K562 (cell line): ENCODE data around the gene POMT1. TPM values are rescaled to one million over a fixed set of nuclear protein-coding genes. Genes with fewer than 3 reads are reported as not detected.
A peak's percentile ranks its signal among the peaks of the same experiment; 100 is the strongest.
"Not testable (repeated sequence)": the region's sequence is repeated elsewhere in the genome, so short reads cannot be mapped to it uniquely, and the experiment has no call there.

ENCODE experiments used
- ATAC-seq: fragments of 200-7000 bp; cut with Tn5 transposase; 3 replicates; pipeline ENCODE4 v1.9.1; 2020; ENCODE audit warnings: moderate library complexity
- BruUV-seq: library from RNA; stranded (reverse); fragments of 400-500 nt; replicated peaks from 2 replicates; lab custom pipeline; 2021; lab: Mats Ljungman, UMichigan
- CTCF ChIA-PET: fragments of 300-600 bp; formaldehyde crosslinking; extraction: SDS; loops from one replicate; lab custom pipeline; 2021; ENCODE audit warnings: low intra/inter-chr PET ratio; lab: Yijun Ruan, JAX
- POLR2A ChIA-PET: fragments of 300-600, 350-650 bp; sonication (Branson Sonifier 250); formaldehyde crosslinking; extraction: SDS; loops from one replicate; lab custom pipeline; 2021; ENCODE audit warnings: antibody characterized with exemption, inconsistent platforms; lab: Yijun Ruan, JAX
- DNase-seq, 4 experiments: peaks; one replicate each; pipeline versions ENCODE4 v3.0.0 to v3.0.0-alpha.2; 2011 to 2018; ENCODE audit warnings: low spot score in 3 of 4, mixed read lengths in 3 of 4; ENCODE audit errors: extremely low read depth in 1 of 4
- FAIRE-seq: peaks from 2 replicates; lab custom pipeline; 2011; peaks lifted over from hg19 to GRCh38; lab: Jason Lieb, UNC
- H2AFZ ChIP-seq: 2 replicates; pipeline ENCODE4 v1.6.0; 2011; ENCODE audit warnings: low read depth, low read length, control low read depth, inconsistent platforms
- H3K27ac ChIP-seq: fragments of 200-600 bp; 3 replicates; pipeline ENCODE4 v1.8.0; 2011; ENCODE audit warnings: low read depth, mild to moderate bottlenecking, control low read depth, inconsistent platforms, low read length, moderate library complexity, mixed read lengths; ENCODE audit errors: extremely low read depth
- H3K27me3 ChIP-seq, 2 experiments: fragments of 300-600 bp in 1 of 2; 2 replicates in 1 of 2; 3 replicates in 1 of 2; pipeline versions ENCODE4 v1.6.0 to v1.8.0; 2011; ENCODE audit warnings: inconsistent platforms in 2 of 2, low read length in 2 of 2, mild to moderate bottlenecking in 1 of 2, mixed read lengths in 1 of 2, moderate library complexity in 1 of 2; ENCODE audit not compliant: control insufficient read depth in 2 of 2, insufficient read depth in 2 of 2
- H3K36me3 ChIP-seq: fragments of 300-600 bp; 3 replicates; pipeline ENCODE4 v1.8.0; 2011; ENCODE audit warnings: mild to moderate bottlenecking, low read length, inconsistent platforms; ENCODE audit not compliant: control insufficient read depth, insufficient read depth
- H3K4me1 ChIP-seq, 2 experiments: fragments of 200-600 bp in 1 of 2; replicated peaks in 1 of 2; 2 replicates in 1 of 2; 3 replicates in 1 of 2; pipeline versions ENCODE4 v1.5.1 to v1.8.0; 2011; ENCODE audit warnings: inconsistent platforms in 2 of 2, low read length in 2 of 2, mild to moderate bottlenecking in 1 of 2, mixed read lengths in 1 of 2, moderate library complexity in 1 of 2; ENCODE audit not compliant: control insufficient read depth in 2 of 2, insufficient read depth in 2 of 2
- H3K4me2 ChIP-seq: 2 replicates; pipeline ENCODE4 v1.6.1; 2011; ENCODE audit warnings: low read length, control low read depth, inconsistent platforms, mixed read lengths; ENCODE audit not compliant: insufficient read depth
- H3K4me3 ChIP-seq: fragments of 200-600 bp; sonication (generic), shearing (Covaris generic); 2 replicates; pipeline ENCODE4 v1.5.1; 2016; ENCODE audit warnings: control low read depth, inconsistent platforms
- H3K79me2 ChIP-seq: fragments of 200-600 bp; 3 replicates; pipeline ENCODE4 v1.8.0; 2011; ENCODE audit warnings: low read length, inconsistent platforms; ENCODE audit not compliant: control insufficient read depth, insufficient read depth
- H3K9ac ChIP-seq, 2 experiments: 2 replicates each; pipeline versions ENCODE4 v1.6.0 to v1.6.1; 2011; ENCODE audit warnings: low read depth in 2 of 2, low read length in 2 of 2, control low read depth in 1 of 2, inconsistent platforms in 1 of 2, mild to moderate bottlenecking in 1 of 2, mixed read lengths in 1 of 2; ENCODE audit not compliant: insufficient read depth in 1 of 2
- H3K9me1 ChIP-seq: one replicate; pipeline ENCODE4 v1.6.0; 2011; ENCODE audit warnings: inconsistent platforms, mild to moderate bottlenecking, low read length, moderate library complexity; ENCODE audit not compliant: control insufficient read depth, insufficient read depth
- H3K9me3 ChIP-seq: replicated peaks from 2 replicates; pipeline ENCODE4 v1.5.1; 2011; ENCODE audit warnings: low read depth, low read length, inconsistent platforms; ENCODE audit not compliant: control insufficient read depth, insufficient read depth
- H4K20me1 ChIP-seq: replicated peaks from 2 replicates; pipeline ENCODE4 v1.6.1; 2011; ENCODE audit warnings: low read length, inconsistent platforms, mixed read lengths; ENCODE audit not compliant: control insufficient read depth, insufficient read depth
- CBFA2T2 ChIP-seq: fragments of 450-650 bp; conservative IDR thresholded peaks from 2 replicates; pipeline ENCODE4 v1.6.1; 2017; ENCODE audit warnings: mild to moderate bottlenecking
- MEIS2 ChIP-seq: fragments of 450-650 bp; IDR thresholded peaks from 2 replicates; pipeline ENCODE4 v1.6.1; 2014; ENCODE audit warnings: mild to moderate bottlenecking; ENCODE audit not compliant: partially characterized antibody
- PPARD ChIP-seq: fragments of 250-450 bp; sonication (Bioruptor Pico); IDR thresholded peaks from 2 replicates; pipeline ENCODE4 v1.8.0; 2022; ENCODE audit warnings: inconsistent platforms, mild to moderate bottlenecking, moderate library complexity
- TSHZ1 ChIP-seq: fragments of 250-450 bp; sonication (Bioruptor Pico); IDR thresholded peaks from 2 replicates; pipeline ENCODE4 v1.4.0; 2020; ENCODE audit warnings: mild to moderate bottlenecking, moderate library complexity
- ZNF121 ChIP-seq: sonication (generic); formaldehyde crosslinking; conservative IDR thresholded peaks from 2 replicates; pipeline ENCODE4 v1.8.0; 2022; ENCODE audit warnings: missing genetic modification reagents
- ZNF146 ChIP-seq: IDR thresholded peaks from one replicate; pipeline ENCODE4 v1.6.1; 2018; ENCODE audit warnings: missing compliant biosample characterization; ENCODE audit not compliant: unreplicated experiment
- ZNF707 ChIP-seq: fragments of 250-450 bp; sonication (Bioruptor Pico); conservative IDR thresholded peaks from 2 replicates; pipeline ENCODE4 v1.8.0; 2022; ENCODE audit warnings: inconsistent platforms, mild to moderate bottlenecking, moderate library complexity
- WGBS: fragments of 100-300 bp; shearing (Covaris generic); methylation state at CpG from one replicate; pipeline ENCODE4 v1.1.6; 2016; ENCODE audit warnings: low coverage, mixed read lengths; ENCODE audit not compliant: insufficient coverage; ENCODE audit errors: missing lambda C conversion rate; 5-methylcytosine and 5-hydroxymethylcytosine counted together
- in situ Hi-C: fragments of 300-500 bp; cut with MboI; formaldehyde crosslinking; loops from 4 replicates; pipeline ENCODE4 v1.15.0; 2018; ENCODE audit warnings: inconsistent platforms, mixed read lengths
- intact Hi-C: fragments of 100-400 bp; cut with micrococcal nuclease; formaldehyde crosslinking; loops from 2 replicates; pipeline ENCODE4 v1.14.2; 2022
- polyA plus RNA-seq, 8 experiments: library from polyadenylated mRNA; depleted of rRNA in 4 of 8; stranded (reverse) in 5 of 8; unstranded in 3 of 8; fragments of >200 nt; fragmentation: Nextera tagmentation in 2 of 8; fragmentation: Illumina TruSeq in 1 of 8; extraction: Ambion mirVana in 2 of 8; extraction: Trizol in 1 of 8; gene quantifications; 2 replicates each; pipeline versions ENCODE4 v1.2.1 to v1.2.3, GENCODE V29; 2011 to 2014; ENCODE audit warnings: inconsistent platforms in 1 of 8, missing spikeins in 1 of 8
- total RNA-seq, 7 experiments: library from RNA; depleted of rRNA in 6 of 7; stranded (reverse); fragments of >200 nt in 6 of 7; fragmentation: Illumina TruSeq in 2 of 7; extraction: Trizol in 2 of 7; gene quantifications; 2 replicates each; pipeline versions ENCODE4 v1.2.1 to v1.2.3, GENCODE V29; 2011 to 2021; ENCODE audit warnings: low replicate concordance in 1 of 7

Gene POMT1
- total and polyA plus RNA-seq, 9 of the 15 experiments (the other 6 are each of a cell fraction or from before 2014, with no cell fraction given), result 1.8 to 23.5 (median 14.6) TPM

- Histone ChIP-seq H3K36me3 (peaks cover 90% of the 10 kb centered on the region), H3K9ac (no peak overlapping the region), H3K9me3 (no peaks in the 10 kb centered on the region), H3K4me1 (no peaks in the 10 kb centered on the region), H3K4me2 (no peak overlapping the region), H3K4me3 (no peak overlapping the region), H2AFZ (no peak overlapping the region), H4K20me1 (no peaks in the 10 kb centered on the region), H3K27ac (no peak overlapping the region), H3K27me3 (no peaks in the 10 kb centered on the region), H3K9me1 (peaks cover 4% of the 10 kb centered on the region), H3K79me2 (peaks cover 26% of the 10 kb centered on the region; the same call in 2 of the 3 replicates)
- intact Hi-C loops, result no loop called here
- ChIA-PET POLR2A (no interaction called here), CTCF (no interaction called here)
- no peak for FAIRE-seq
- BruUV-seq, result no TSS peak
- ATAC-seq, result no peak
- DNase-seq, result no peak
- TF ChIP-seq PPARD (no peak), ZNF146 (CRISPR knock-in tag) (peak; percentile 60), TSHZ1 (CRISPR knock-in tag) (no peak), MEIS2 (no peak), ZNF121 (CRISPR knock-in tag) (no peak), ZNF707 (CRISPR knock-in tag) (no peak), CBFA2T2 (no peak)
- in situ Hi-C loops, result loop anchor here (25.0 kb wide), 1 partner anchor 742 kb away; no protein-coding TSS in a partner anchor
These were observed 48.7 kb upstream of the POMT1 start for GRCh38 chr9:131454028-131454427.

GRCh38 chr9:131455655-131456054, 47.1 kb upstream of the POMT1 start:
- H3K4me3 ChIP-seq, H3K9me1 ChIP-seq, intact Hi-C loops, ATAC-seq, H3K4me1 ChIP-seq, BruUV-seq, H3K27ac ChIP-seq, H3K27me3 ChIP-seq, FAIRE-seq, H3K4me2 ChIP-seq, CTCF ChIA-PET, DNase-seq, H3K9ac ChIP-seq, POLR2A ChIA-PET, H4K20me1 ChIP-seq, H2AFZ ChIP-seq, H3K9me3 ChIP-seq: not testable (repeated sequence)
- H3K79me2 ChIP-seq, result peaks cover 26% of the 10 kb centered on the region; the same call in 2 of the 3 replicates
- WGBS, result 98% methylated on average over 10 of the region's 10 CpGs
- H3K36me3 ChIP-seq, result peaks cover 90% of the 10 kb centered on the region
- in situ Hi-C loops, result loop anchor here (25.0 kb wide), 1 partner anchor 743 kb away; no protein-coding TSS in a partner anchor
